ENCODE data around the gene RASSF1. TPM values are rescaled to one million over a fixed set of nuclear protein-coding genes. Genes with fewer than 3 reads are reported as not detected.

RASSF1 gene
- total and polyA plus RNA-seq, 10 of the 15 experiments (the other 5 are each of a cell fraction or from before 2014, with no cell fraction given) = 4.4 to 59.6 (median 37.2) TPM

DNA sequence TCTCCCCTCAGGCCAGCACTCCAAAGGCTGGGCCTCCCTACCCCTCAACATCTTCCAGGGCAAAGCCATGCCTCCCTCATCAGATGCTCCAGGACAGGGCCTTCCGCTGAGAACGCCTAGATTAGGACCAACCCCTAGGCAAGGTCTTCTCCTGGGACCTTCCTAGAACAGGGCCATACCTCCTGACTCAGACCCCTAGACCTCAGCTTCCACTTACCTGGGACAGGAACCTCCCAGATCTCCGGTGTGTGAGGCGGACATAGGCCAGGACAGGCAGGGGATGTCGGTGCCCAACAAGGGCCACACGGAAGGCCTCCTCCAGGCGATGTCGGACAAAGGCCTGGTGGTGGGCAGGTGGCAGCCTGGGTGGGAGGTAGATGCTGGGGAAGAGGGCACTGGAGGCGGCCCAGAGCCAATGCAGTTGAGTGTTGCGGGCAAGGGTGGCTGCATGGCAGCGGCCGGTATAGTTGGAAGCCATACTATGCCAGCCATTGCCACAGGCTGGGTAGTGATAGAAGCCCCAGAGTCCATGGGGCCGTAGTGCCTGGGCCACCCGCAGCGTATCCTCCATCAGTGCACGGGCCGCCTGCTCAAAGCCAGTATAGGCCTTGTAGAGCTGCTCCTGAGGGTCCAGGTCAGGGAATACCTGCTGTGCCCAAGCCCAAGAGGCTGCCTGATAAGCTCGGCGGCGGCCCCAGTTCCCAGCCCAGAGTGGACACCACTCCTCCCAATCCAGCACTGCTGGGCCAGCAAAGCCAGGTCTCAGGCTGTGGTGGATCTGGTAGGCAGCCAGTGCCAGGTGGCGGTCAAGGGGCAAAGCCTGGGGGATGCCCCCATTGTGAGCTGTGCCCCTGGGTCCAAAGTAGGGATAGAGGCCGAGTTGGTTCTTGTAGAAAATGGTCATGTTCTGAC, 45.9 kb downstream of the RASSF1 start:
- no peak overlapping the region for H2AFZ ChIP-seq (ENCODE audit: control insufficient read depth, low read depth, low read length)
- ChIA-PET CTCF (interaction anchor here (0.6 kb wide), 1 partner anchor 68 kb away, joined by 3 read pairs; no protein-coding TSS in a partner anchor), SMC1A (ENCODE audit: uncharacterized antibody, unreplicated experiment) (no interaction called here), RAD21 (ENCODE audit: unreplicated experiment) (no interaction called here), POLR2A (interaction anchor here (1.1 kb wide), 1 partner anchor 43 kb away, joined by 3 read pairs; no protein-coding TSS in a partner anchor)
- TF ChIP-seq RB1 (IDR thresholded peaks at IDR 0.05; ENCODE audit: borderline replicate concordance) = no peak
- TF ChIP-seq RFX5 (IDR thresholded peaks at IDR 0.05; ENCODE audit: low read depth, low read length) = no peak
- TF ChIP-seq RAD21 (IDR thresholded peaks at IDR 0.05; ENCODE audit: insufficient read depth, low read depth, low read length) = no peak
- TF ChIP-seq POLR2A (IDR thresholded peaks at IDR 0.05; ENCODE audit: low read depth, low read length) = 0 out of 2 replicates have a peak, but pooled peaks have one; percentile 20
- TF ChIP-seq SMC3 (IDR thresholded peaks at IDR 0.05; ENCODE audit: borderline replicate concordance, low read length) = no peak
- TF ChIP-seq YBX1 (IDR thresholded peaks at IDR 0.05) = no peak
- TF ChIP-seq, protein P1, sequence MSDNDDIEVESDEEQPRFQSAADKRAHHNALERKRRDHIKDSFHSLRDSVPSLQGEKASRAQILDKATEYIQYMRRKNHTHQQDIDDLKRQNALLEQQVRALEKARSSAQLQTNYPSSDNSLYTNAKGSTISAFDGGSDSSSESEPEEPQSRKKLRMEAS (IDR thresholded peaks at IDR 0.05; ENCODE audit: low read depth, low read length) = no peak
- no peak overlapping the region for H3K4me3 ChIP-seq
- no TSS peak for BruUV-seq (replicated peaks)
- in situ Hi-C loops (cut with MboI) (no loop called here), intact Hi-C loops (cut with micrococcal nuclease; ENCODE audit: unreplicated experiment) (loop anchor here (5.0 kb wide), 1 partner anchor 43 kb away; no protein-coding TSS in a partner anchor)
- peaks cover 21% of the 10 kb centered on the region for H3K79me2 ChIP-seq (ENCODE audit: control insufficient read depth, insufficient read depth, low read length)
- H3K4me1 ChIP-seq (ENCODE audit: control insufficient read depth, insufficient read depth, low read length) = peaks cover 7% of the 10 kb centered on the region
- H3K4me2 ChIP-seq (ENCODE audit: control insufficient read depth, insufficient read depth) = no peak overlapping the region
- FAIRE-seq (no peak), ATAC-seq (no peak), DNase-seq (ENCODE audit: low read depth, low spot score) (no peak)
- WGBS (ENCODE audit: insufficient coverage, insufficient replicate concordance, low lambda C conversion rate, missing lambda C conversion rate) = 87% methylated on average over 22 of the region's 22 CpGs
- peaks cover 0 to 5% of the 10 kb centered on the region in 2 experiments; a peak in 2 of 4 replicates for H3K36me3 ChIP-seq (ENCODE audit: control insufficient read depth in 2 of 2, insufficient read depth in 2 of 2, low read length in 1 of 2)
- no peaks in the 10 kb centered on the region for H3K27me3 ChIP-seq (replicated peaks in 1 of 2; ENCODE audit: control insufficient read depth in 2 of 2, insufficient read depth in 2 of 2, low read length in 1 of 2)
- H3K27ac ChIP-seq (ENCODE audit: control insufficient read depth, insufficient read depth) = no peak overlapping the region
- no peaks in the 10 kb centered on the region for H3K9me3 ChIP-seq (replicated peaks; ENCODE audit: control insufficient read depth, insufficient read depth, low read length)
- H3K9ac ChIP-seq (ENCODE audit: control insufficient read depth, insufficient read depth, low read length) = no peak overlapping the region
- H4K20me1 ChIP-seq (ENCODE audit: control insufficient read depth, insufficient read depth) = no peaks in the 10 kb centered on the region

All from GM12878 (cell line).